NCI-H2081 treated with DMSO at 0.1 percent for 48 hours (cell line): ENCODE results near the gene NDST1.

Source experiments
- DNase-seq: peaks from one replicate; lab custom pipeline; 2025; lab: John Stamatoyannopoulos, UW

NDST1 gene

GRCh38 chr5:150570333-150570732 is 62.4 kb downstream of the NDST1 start:
- no peak for DNase-seq

GRCh38 chr5:150571836-150572235 is 63.9 kb downstream of the NDST1 start:
- DNase-seq = no peak

- DNase-seq = no peak
Measured at GRCh38 chr5:150573216-150573615, 65.3 kb downstream of the NDST1 start.

GRCh38 chr5:150573867-150574817 is 66.2 kb downstream of the NDST1 start:
- DNase-seq = no peak

- no peak for DNase-seq
Measured at GRCh38 chr5:150574818-150575547, 67.1 kb downstream of the NDST1 start.

- no peak for DNase-seq
Measured at GRCh38 chr5:150575745-150576448, 68.0 kb downstream of the NDST1 start.

GRCh38 chr5:150576449-150576949 is 68.6 kb downstream of the NDST1 start:
- DNase-seq = no peak

GRCh38 chr5:150577378-150578139 is 69.6 kb downstream of the NDST1 start:
- no peak for DNase-seq

GRCh38 chr5:150578781-150579461 is 71.0 kb downstream of the NDST1 start:
- DNase-seq = no peak

- no peak for DNase-seq
Measured at GRCh38 chr5:150579462-150580400, 71.8 kb downstream of the NDST1 start.

GRCh38 chr5:150580917-150581316 is 73.0 kb downstream of the NDST1 start:
- DNase-seq = no peak

- DNase-seq = no peak
Measured at GRCh38 chr5:150582241-150583109, 74.5 kb downstream of the NDST1 start.

GRCh38 chr5:150583541-150584225 is 75.8 kb downstream of the NDST1 start:
- no peak for DNase-seq

GRCh38 chr5:150584556-150585335 is 76.8 kb downstream of the NDST1 start:
- no peak for DNase-seq

- DNase-seq = no peak
Measured at GRCh38 chr5:150585781-150586341, 77.9 kb downstream of the NDST1 start.

GRCh38 chr5:150587016-150587415 is 79.1 kb downstream of the NDST1 start:
- DNase-seq = no peak
